Natural killer cell (primary cell): Measurements from ENCODE around the gene RGS19. TPM values are rescaled to one million over a fixed set of nuclear protein-coding genes. Genes with fewer than 3 reads are reported as not detected.

Source experiments
- ATAC-seq, 3 donors: fragments of 150-1000 bp in 2 of 3; fragments of 200-7000 bp in 1 of 3; cut with Tn5 transposase; 1 replicate in 1 of 3; 2 replicates in 2 of 3; pipeline ENCODE4 v1.10.0; 2021; ENCODE audit warnings: mild to moderate bottlenecking in 2 of 3, moderate library complexity in 2 of 3
- DNase-seq, 2 donors: peaks; one replicate each; pipeline versions ENCODE4 v3.0.0 to v3.0.0-alpha.2; 2013 to 2021; ENCODE audit warnings: mixed read lengths in 1 of 2
- H3K27ac ChIP-seq: one replicate; pipeline ENCODE4 v1.5.1; 2013; ENCODE audit warnings: mild to moderate bottlenecking, low read length
- H3K27me3 ChIP-seq: one replicate; pipeline ENCODE4 v1.6.1; 2013; ENCODE audit warnings: low read length; ENCODE audit not compliant: control insufficient read depth, insufficient read depth
- H3K36me3 ChIP-seq: one replicate; pipeline ENCODE4 v1.6.1; 2013; ENCODE audit warnings: low read length; ENCODE audit not compliant: control insufficient read depth, insufficient read depth
- H3K4me1 ChIP-seq: one replicate; pipeline ENCODE4 v1.6.1; 2013; ENCODE audit warnings: low read length; ENCODE audit not compliant: control insufficient read depth, insufficient read depth
- H3K4me3 ChIP-seq: one replicate; pipeline ENCODE4 v1.5.1; 2013; ENCODE audit warnings: low read length
- H3K9me3 ChIP-seq: one replicate; pipeline ENCODE4 v1.6.1; 2013; ENCODE audit warnings: low read length; ENCODE audit not compliant: control insufficient read depth, insufficient read depth
- H3K27ac Mint-ChIP-seq, 2 donors: one replicate each; pipeline ENCODE4 v1.8.0; 2022; ENCODE audit warnings: mild to moderate bottlenecking in 2 of 2, mixed read lengths in 2 of 2, moderate library complexity in 1 of 2
- H3K27me3 Mint-ChIP-seq, 2 donors: one replicate each; pipeline ENCODE4 v1.8.0; 2022; ENCODE audit warnings: low read depth in 2 of 2, mixed read lengths in 2 of 2
- H3K36me3 Mint-ChIP-seq: one replicate; pipeline ENCODE4 v1.8.0; 2022; ENCODE audit warnings: mixed read lengths
- H3K4me1 Mint-ChIP-seq, 2 donors: one replicate each; pipeline ENCODE4 v1.8.0; 2022; ENCODE audit warnings: mixed read lengths in 2 of 2
- H3K4me3 Mint-ChIP-seq: one replicate; pipeline ENCODE4 v1.8.0; 2022; ENCODE audit warnings: mild to moderate bottlenecking, moderate library complexity, mixed read lengths
- H3K9me3 Mint-ChIP-seq, 2 donors: one replicate each; pipeline ENCODE4 v1.8.0; 2022; ENCODE audit warnings: mixed read lengths in 2 of 2
- CTCF ChIP-seq: fragments of 200-600 bp; IDR thresholded peaks from one replicate; pipeline ENCODE4 v1.8.0; 2022; ENCODE audit warnings: antibody characterized with exemption
- WGBS: methylation state at CpG from one replicate; pipeline ENCODE4 v1.1.7; 2013; ENCODE audit warnings: missing lambda C conversion rate; ENCODE audit not compliant: insufficient coverage; 5-methylcytosine and 5-hydroxymethylcytosine counted together
- intact Hi-C: fragments of 100-400 bp; cut with micrococcal nuclease; formaldehyde crosslinking; loops from one replicate; pipeline ENCODE4 v1.14.2; 2022
- total RNA-seq, 4 donors: library from RNA; stranded (reverse); fragments of 120-200 nt in 1 of 4; gene quantifications; one replicate each; pipeline versions ENCODE4 v1.2.3 to v1.2.4, GENCODE V29; 2013 to 2022

Gene RGS19
- total RNA-seq, 3 donors from 2014 or later (not counting 1 experiment from before 2014, with no cell fraction given) = 61.9 to 76.4 (median 68.2) TPM

- no peaks in the 10 kb centered on the region for H3K36me3 Mint-ChIP-seq
- H3K27ac Mint-ChIP-seq = no peak overlapping the region
Measured at GRCh38 chr20:64025826-64026412, 53.4 kb downstream of the RGS19 start.

GRCh38 chr20:64025101-64025825 lies 54.1 kb downstream of the RGS19 start:
- Histone ChIP-seq H3K27me3 (no peaks in the 10 kb centered on the region), H3K4me1 (no peaks in the 10 kb centered on the region), H3K4me3 (no peak overlapping the region), H3K27ac (no peak overlapping the region), H3K9me3 (no peaks in the 10 kb centered on the region), H3K36me3 (peaks cover 85% of the 10 kb centered on the region)
- 99% methylated on average over 18 of the region's 18 CpGs for WGBS
- ATAC-seq (no peak), DNase-seq (no peak)
- Mint-ChIP-seq H3K4me1 (peaks cover 0 to 6% of the 10 kb centered on the region in 2 donors), H3K27me3 (no peaks in the 10 kb centered on the region), H3K4me3 (no peak overlapping the region), H3K36me3 (no peaks in the 10 kb centered on the region), H3K9me3 (no peaks in the 10 kb centered on the region), H3K27ac (no peak overlapping the region)
- intact Hi-C loops = no loop called here
- TF ChIP-seq CTCF = no peak

More at GRCh38 chr20:64025826-64026412, 53.4 kb downstream of the RGS19 start:
- intact Hi-C loops = no loop called here
- H3K27me3 ChIP-seq = no peaks in the 10 kb centered on the region
- H3K9me3 Mint-ChIP-seq = no peaks in the 10 kb centered on the region
- TF ChIP-seq CTCF = no peak
- no peaks in the 10 kb centered on the region for H3K27me3 Mint-ChIP-seq
- H3K4me1 Mint-ChIP-seq = peaks cover 0 to 6% of the 10 kb centered on the region in 2 donors
- DNase-seq (no peak), ATAC-seq (no peak)
- H3K36me3 ChIP-seq = peaks cover 89% of the 10 kb centered on the region
- H3K4me3 ChIP-seq = no peak overlapping the region
- WGBS = 93% methylated on average over 29 of the region's 29 CpGs
- H3K27ac ChIP-seq = no peak overlapping the region
- H3K4me1 ChIP-seq = no peaks in the 10 kb centered on the region
- H3K4me3 Mint-ChIP-seq = no peak overlapping the region
- H3K9me3 ChIP-seq = no peaks in the 10 kb centered on the region

GRCh38 chr20:64024141-64024990 lies 55.0 kb downstream of the RGS19 start:
- no peak overlapping the region for H3K4me3 ChIP-seq
- no peak for ATAC-seq
- 97% methylated on average over 17 of the region's 17 CpGs for WGBS
- no peaks in the 10 kb centered on the region for H3K4me1 ChIP-seq
- H3K27ac Mint-ChIP-seq = no peak overlapping the region
- no peaks in the 10 kb centered on the region for H3K27me3 Mint-ChIP-seq
- H3K27me3 ChIP-seq = no peaks in the 10 kb centered on the region
- no peaks in the 10 kb centered on the region for H3K36me3 Mint-ChIP-seq
- no peak for TF ChIP-seq CTCF
- H3K4me1 Mint-ChIP-seq = peaks cover 0 to 6% of the 10 kb centered on the region in 2 donors
- H3K4me3 Mint-ChIP-seq = no peak overlapping the region
- no peaks in the 10 kb centered on the region for H3K9me3 ChIP-seq
- H3K27ac ChIP-seq = no peak overlapping the region
- H3K9me3 Mint-ChIP-seq = no peaks in the 10 kb centered on the region
- peaks cover 81% of the 10 kb centered on the region for H3K36me3 ChIP-seq
- intact Hi-C loops = no loop called here
- DNase-seq = no peak
